Panc1 (cell line): ENCODE measurements around the gene FHL2. TPM values are rescaled to one million over a fixed set of nuclear protein-coding genes. Genes with fewer than 3 reads are reported as not detected.

ENCODE experiments used
- ATAC-seq: fragments of 200-7000 bp; cut with Tn5 transposase; 2 replicates; pipeline ENCODE4 v1.9.1; 2020; ENCODE audit warnings: mild to moderate bottlenecking, moderate library complexity
- BruUV-seq: library from RNA; stranded (reverse); fragments of 400-500 nt; replicated peaks from 2 replicates; lab custom pipeline; 2021; lab: Mats Ljungman, UMichigan
- CTCF ChIA-PET: fragments of 300-600 bp; sonication (Branson Sonifier 250); formaldehyde crosslinking; loops from one replicate; lab custom pipeline; 2022; ENCODE audit warnings: antibody characterized with exemption; lab: Charles Lee
- POLR2A ChIA-PET: fragments of 300-600 bp; sonication (Branson Sonifier 250); formaldehyde crosslinking; loops from one replicate; lab custom pipeline; 2022; ENCODE audit warnings: antibody characterized with exemption; lab: Charles Lee
- DNase-seq: peaks from one replicate; pipeline ENCODE4 v3.0.0-alpha.2; 2010; ENCODE audit warnings: low read depth, low spot score
- H3K27ac ChIP-seq: 2 replicates; pipeline ENCODE4 v1.5.1; 2011; ENCODE audit warnings: mild to moderate bottlenecking, low read length, inconsistent platforms
- H3K27me3 ChIP-seq: fragments of 200-500 bp; sonication (Bioruptor generic); 2 replicates; pipeline ENCODE4 v1.6.0; 2014; ENCODE audit warnings: low read length, inconsistent platforms; ENCODE audit not compliant: control insufficient read depth, insufficient read depth
- H3K36me3 ChIP-seq: fragments of 200-500 bp; sonication (Bioruptor generic); 2 replicates; pipeline ENCODE4 v1.5.1; 2014; ENCODE audit warnings: inconsistent platforms, mild to moderate bottlenecking, low read length, moderate library complexity; ENCODE audit not compliant: control insufficient read depth, insufficient read depth
- H3K4me1 ChIP-seq: 2 replicates; pipeline ENCODE4 v1.5.1; 2011; ENCODE audit warnings: inconsistent platforms, mild to moderate bottlenecking, low read length, moderate library complexity; ENCODE audit not compliant: control insufficient read depth, insufficient read depth
- H3K4me3 ChIP-seq, 2 experiments: 2 replicates each; pipeline ENCODE4 v1.5.1; 2011 to 2012; ENCODE audit warnings: low read depth in 2 of 2, low read length in 2 of 2, mild to moderate bottlenecking in 2 of 2, inconsistent platforms in 1 of 2, moderate library complexity in 1 of 2
- H3K9me3 ChIP-seq: fragments of 200-500 bp; sonication (Bioruptor generic); 2 replicates; pipeline ENCODE4 v1.5.1; 2014; ENCODE audit warnings: low read depth, mild to moderate bottlenecking, inconsistent platforms, low read length, moderate library complexity; ENCODE audit not compliant: control insufficient read depth, insufficient read depth
- POLR2AphosphoS5 ChIP-seq: IDR thresholded peaks from 2 replicates; pipeline ENCODE4 v1.6.1; 2012; ENCODE audit warnings: mild to moderate bottlenecking, low read depth, low read length, moderate library complexity
- SIN3A ChIP-seq: IDR thresholded peaks from 2 replicates; pipeline ENCODE4 v1.6.1; 2012; ENCODE audit warnings: low read depth, mild to moderate bottlenecking, low read length, moderate library complexity, borderline replicate concordance; ENCODE audit not compliant: insufficient read depth
- TCF7L2 ChIP-seq: IDR thresholded peaks from 2 replicates; pipeline ENCODE4 v1.6.1; 2011; ENCODE audit warnings: mild to moderate bottlenecking, low read depth, low read length, inconsistent platforms
- in situ Hi-C: cut with HindIII; loops from 2 replicates; pipeline ENCODE4 v1.10.0; 2016; ENCODE audit warnings: low sequenced_read_pairs, low pct_unique_long_range_greater_than_20kb
- intact Hi-C: fragments of 100-400 bp; cut with micrococcal nuclease; formaldehyde crosslinking; loops from one replicate; pipeline ENCODE4 v1.10.0; 2022; ENCODE audit not compliant: unreplicated experiment
- total RNA-seq: library from RNA; stranded (reverse); gene quantifications from one replicate; pipeline ENCODE4 v1.2.1, GENCODE V29; 2021; ENCODE audit not compliant: unreplicated experiment
- TF ChIP-seq, protein P1 (sequence below): fragments of 450-650 bp; IDR thresholded peaks from 2 replicates; pipeline ENCODE4 v1.5.1; 2017; ENCODE audit warnings: mild to moderate bottlenecking
- TF ChIP-seq, protein P2 (sequence below), 2 experiments: IDR thresholded peaks; 2 replicates each; pipeline ENCODE4 v1.6.1; 2011 to 2012; ENCODE audit warnings: low read depth in 2 of 2, control low read depth in 1 of 2, low read length in 1 of 2, mild to moderate bottlenecking in 1 of 2, moderate library complexity in 1 of 2; ENCODE audit not compliant: insufficient read depth in 1 of 2

The FHL2 gene
- total RNA-seq, 1 experiment from 2014 or later: 378 TPM

DNA sequence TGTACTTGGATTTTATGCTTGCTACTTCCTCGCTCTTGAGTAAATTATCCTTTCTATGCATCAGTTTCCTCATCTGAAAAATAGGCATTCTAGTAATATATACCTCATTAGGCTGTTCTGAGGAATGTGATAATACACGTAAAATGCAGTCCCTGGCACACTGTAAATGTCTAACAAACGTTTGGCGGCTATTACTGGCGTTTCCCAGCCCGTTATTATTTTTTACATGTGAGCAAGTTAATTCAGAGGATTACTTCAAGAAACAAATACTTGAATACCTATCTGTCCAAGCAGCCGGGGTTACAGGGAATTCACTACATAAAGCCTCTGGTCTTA, 62.1 kb downstream of the FHL2 start:
- TF ChIP-seq POLR2AphosphoS5 (no peak), SIN3A (no peak), TCF7L2 (no peak)
- TF ChIP-seq, protein P1, sequence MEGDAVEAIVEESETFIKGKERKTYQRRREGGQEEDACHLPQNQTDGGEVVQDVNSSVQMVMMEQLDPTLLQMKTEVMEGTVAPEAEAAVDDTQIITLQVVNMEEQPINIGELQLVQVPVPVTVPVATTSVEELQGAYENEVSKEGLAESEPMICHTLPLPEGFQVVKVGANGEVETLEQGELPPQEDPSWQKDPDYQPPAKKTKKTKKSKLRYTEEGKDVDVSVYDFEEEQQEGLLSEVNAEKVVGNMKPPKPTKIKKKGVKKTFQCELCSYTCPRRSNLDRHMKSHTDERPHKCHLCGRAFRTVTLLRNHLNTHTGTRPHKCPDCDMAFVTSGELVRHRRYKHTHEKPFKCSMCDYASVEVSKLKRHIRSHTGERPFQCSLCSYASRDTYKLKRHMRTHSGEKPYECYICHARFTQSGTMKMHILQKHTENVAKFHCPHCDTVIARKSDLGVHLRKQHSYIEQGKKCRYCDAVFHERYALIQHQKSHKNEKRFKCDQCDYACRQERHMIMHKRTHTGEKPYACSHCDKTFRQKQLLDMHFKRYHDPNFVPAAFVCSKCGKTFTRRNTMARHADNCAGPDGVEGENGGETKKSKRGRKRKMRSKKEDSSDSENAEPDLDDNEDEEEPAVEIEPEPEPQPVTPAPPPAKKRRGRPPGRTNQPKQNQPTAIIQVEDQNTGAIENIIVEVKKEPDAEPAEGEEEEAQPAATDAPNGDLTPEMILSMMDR: no peak
- TF ChIP-seq, protein P2, sequence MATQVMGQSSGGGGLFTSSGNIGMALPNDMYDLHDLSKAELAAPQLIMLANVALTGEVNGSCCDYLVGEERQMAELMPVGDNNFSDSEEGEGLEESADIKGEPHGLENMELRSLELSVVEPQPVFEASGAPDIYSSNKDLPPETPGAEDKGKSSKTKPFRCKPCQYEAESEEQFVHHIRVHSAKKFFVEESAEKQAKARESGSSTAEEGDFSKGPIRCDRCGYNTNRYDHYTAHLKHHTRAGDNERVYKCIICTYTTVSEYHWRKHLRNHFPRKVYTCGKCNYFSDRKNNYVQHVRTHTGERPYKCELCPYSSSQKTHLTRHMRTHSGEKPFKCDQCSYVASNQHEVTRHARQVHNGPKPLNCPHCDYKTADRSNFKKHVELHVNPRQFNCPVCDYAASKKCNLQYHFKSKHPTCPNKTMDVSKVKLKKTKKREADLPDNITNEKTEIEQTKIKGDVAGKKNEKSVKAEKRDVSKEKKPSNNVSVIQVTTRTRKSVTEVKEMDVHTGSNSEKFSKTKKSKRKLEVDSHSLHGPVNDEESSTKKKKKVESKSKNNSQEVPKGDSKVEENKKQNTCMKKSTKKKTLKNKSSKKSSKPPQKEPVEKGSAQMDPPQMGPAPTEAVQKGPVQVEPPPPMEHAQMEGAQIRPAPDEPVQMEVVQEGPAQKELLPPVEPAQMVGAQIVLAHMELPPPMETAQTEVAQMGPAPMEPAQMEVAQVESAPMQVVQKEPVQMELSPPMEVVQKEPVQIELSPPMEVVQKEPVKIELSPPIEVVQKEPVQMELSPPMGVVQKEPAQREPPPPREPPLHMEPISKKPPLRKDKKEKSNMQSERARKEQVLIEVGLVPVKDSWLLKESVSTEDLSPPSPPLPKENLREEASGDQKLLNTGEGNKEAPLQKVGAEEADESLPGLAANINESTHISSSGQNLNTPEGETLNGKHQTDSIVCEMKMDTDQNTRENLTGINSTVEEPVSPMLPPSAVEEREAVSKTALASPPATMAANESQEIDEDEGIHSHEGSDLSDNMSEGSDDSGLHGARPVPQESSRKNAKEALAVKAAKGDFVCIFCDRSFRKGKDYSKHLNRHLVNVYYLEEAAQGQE (IDR thresholded peaks at IDR 0.05; ENCODE audit: insufficient read depth in 1 of 2, low read depth in 2 of 2, low read length in 1 of 2): no peak

DNA sequence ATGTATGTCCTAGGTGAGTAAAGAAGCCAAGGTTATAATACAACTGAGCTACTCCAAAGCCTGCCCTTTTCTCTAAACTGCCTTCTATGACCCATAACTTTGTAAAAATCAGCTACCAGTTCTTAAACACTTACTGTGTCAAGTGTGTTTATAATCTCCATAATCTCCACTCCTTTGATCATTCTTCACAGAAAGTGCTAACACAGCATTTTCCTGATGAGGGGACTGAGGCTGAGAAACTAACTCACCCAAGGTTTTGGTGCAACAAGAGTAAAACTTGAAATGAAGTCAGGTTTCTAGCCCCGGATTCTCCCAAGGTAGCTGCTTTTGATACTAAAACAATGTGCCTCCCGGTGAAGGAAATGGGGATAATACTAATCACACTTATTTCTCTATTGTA, 63.4 kb downstream of the FHL2 start:
- Histone ChIP-seq H3K36me3 (peaks cover 18% of the 10 kb centered on the region), H3K9me3 (no peaks in the 10 kb centered on the region), H3K4me1 (peaks cover 18% of the 10 kb centered on the region), H3K27me3 (no peaks in the 10 kb centered on the region), H3K4me3 (no peak overlapping the region), H3K27ac (peak overlapping the region; percentile 31; the same call in 1 of the 2 replicates)
- BruUV-seq: no TSS peak
- DNase-seq (no peak), ATAC-seq (no peak)
- intact Hi-C loops (no loop called here), in situ Hi-C loops (no loop called here)
- POLR2A ChIA-PET: interaction anchor here (0.6 kb wide), 1 partner anchor 35 kb away, joined by 13 read pairs; no protein-coding TSS in a partner anchor
- CTCF ChIA-PET: interaction anchor here (1.0 kb wide), 2 partner anchors 68 to 241 kb away, joined by 3 read pairs; no protein-coding TSS in a partner anchor
- TF ChIP-seq POLR2AphosphoS5: no peak
- no peak for TF ChIP-seq SIN3A
- TF ChIP-seq TCF7L2: no peak
- TF ChIP-seq, protein P1: no peak
- TF ChIP-seq, protein P2 (IDR thresholded peaks at IDR 0.05; ENCODE audit: insufficient read depth in 1 of 2, low read depth in 2 of 2, low read length in 1 of 2): no peak

More for the DNA sequence above, 62.1 kb downstream of the FHL2 start:
- Histone ChIP-seq H3K36me3 (peaks cover 26% of the 10 kb centered on the region), H3K27ac (peak overlapping the region; percentile 99), H3K4me3 (peak overlapping the region; percentile 99 to 100), H3K27me3 (no peaks in the 10 kb centered on the region), H3K4me1 (peaks cover 11% of the 10 kb centered on the region), H3K9me3 (no peaks in the 10 kb centered on the region)
- ChIA-PET CTCF (no interaction called here), POLR2A (interaction anchor here (1.0 kb wide), 1 partner anchor 212 kb away, joined by 3 read pairs; no protein-coding TSS in a partner anchor)
- ATAC-seq (no peak), DNase-seq (no peak)
- in situ Hi-C loops: no loop called here
- intact Hi-C loops: no loop called here
- TSS peak; percentile 96 for BruUV-seq
